Measurements from ENCODE around the gene CHAC2. TPM values are rescaled to one million over a fixed set of nuclear protein-coding genes. Genes with fewer than 3 reads are reported as not detected.
A peak's percentile ranks its signal among the peaks of the same experiment; 100 is the strongest.

The CHAC2 gene
- 3.7 TPM for polyA plus RNA-seq (2012; ENCODE audit: insufficient read length, low read depth)

DNA sequence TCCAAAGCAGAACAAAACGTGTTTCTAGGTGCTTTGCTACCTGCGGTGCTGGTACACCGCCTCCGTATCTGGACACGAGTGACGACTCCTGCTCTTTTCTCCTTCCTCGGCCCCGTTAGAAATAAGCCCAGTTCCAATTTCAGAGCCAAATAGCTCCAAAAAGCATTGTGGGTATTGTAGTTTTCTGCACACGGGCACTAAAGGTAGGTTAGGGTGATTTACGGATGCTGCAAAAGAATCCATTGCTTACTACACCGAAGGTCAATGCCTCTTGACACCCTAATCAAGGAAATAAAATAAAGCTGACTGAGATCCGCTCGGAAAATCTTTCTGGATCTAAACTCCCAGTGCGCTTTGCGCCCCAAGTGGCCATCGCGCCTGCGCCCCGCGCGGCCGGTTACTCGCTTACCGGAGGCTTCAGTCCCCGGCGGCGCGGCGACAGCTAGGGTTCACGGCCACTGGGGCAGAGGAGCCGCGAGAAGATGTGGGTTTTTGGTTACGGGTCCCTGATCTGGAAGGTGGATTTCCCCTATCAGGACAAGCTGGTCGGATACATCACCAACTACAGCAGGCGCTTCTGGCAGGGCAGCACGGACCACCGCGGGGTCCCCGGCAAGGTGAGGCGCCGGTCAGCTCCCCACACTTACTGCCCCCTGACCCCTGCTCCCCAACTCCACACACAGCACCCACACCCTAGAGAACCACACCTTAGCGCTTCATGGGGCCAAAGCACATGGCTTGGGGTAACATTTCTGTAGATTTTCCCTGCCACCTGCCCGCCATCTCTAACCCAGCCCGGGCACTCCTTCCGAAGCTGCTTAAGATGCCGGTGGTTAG is at the start of gene CHAC2:
Gene CHAC2 (plus strand): TSS at position 400 of the 837 bp plus-strand sequence. CDS start 83 bp downstream, at position 483.
- peak; percentile 98 for TF ChIP-seq POLR2AphosphoS5 (IDR thresholded peaks at IDR 0.05; ENCODE audit: low read depth, low read length)
- TF ChIP-seq FOXP2 (optimal IDR thresholded peaks at IDR 0.05; ENCODE audit: borderline replicate concordance, extremely low read depth, extremely low read length, insufficient read depth): no peak
- TF ChIP-seq REST (IDR thresholded peaks at IDR 0.05; ENCODE audit: insufficient read depth in 1 of 2, low read depth in 2 of 2, low read length in 2 of 2): no peak
- peak; percentile 55; the same call in 1 of the 2 replicates for TF ChIP-seq TAF1 (IDR thresholded peaks at IDR 0.05; ENCODE audit: borderline replicate concordance, insufficient read depth, low read length)
- TF ChIP-seq SIN3A (IDR thresholded peaks at IDR 0.05; ENCODE audit: borderline replicate concordance, insufficient read depth, low read length): peak; percentile 3; the same call in 1 of the 2 replicates

DNA sequence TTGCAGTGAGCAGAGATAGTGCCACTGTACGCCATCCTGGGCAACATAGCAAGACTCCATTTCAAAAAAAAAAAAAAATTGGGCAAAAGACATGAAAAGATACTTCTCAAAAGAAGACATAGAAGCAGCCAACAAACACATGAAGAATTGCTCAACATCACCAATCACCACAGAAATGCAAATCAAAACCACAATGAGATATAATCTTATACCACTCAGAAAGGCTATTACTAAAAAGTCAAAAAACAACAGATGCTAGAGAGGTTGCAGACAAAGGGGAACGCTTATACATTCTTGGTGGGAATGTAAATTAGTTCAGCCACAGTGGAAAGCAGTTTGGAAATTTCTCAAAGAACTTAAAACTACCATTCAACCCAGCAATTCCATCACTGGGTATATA is 43.1 kb upstream of the CHAC2 start:
- no peak for TF ChIP-seq POLR2AphosphoS5 (IDR thresholded peaks at IDR 0.05; ENCODE audit: low read depth, low read length)
- no peak for TF ChIP-seq FOXP2 (optimal IDR thresholded peaks at IDR 0.05; ENCODE audit: borderline replicate concordance, extremely low read depth, extremely low read length, insufficient read depth)
- TF ChIP-seq REST (IDR thresholded peaks at IDR 0.05; ENCODE audit: insufficient read depth in 1 of 2, low read depth in 2 of 2, low read length in 2 of 2): no peak
- TF ChIP-seq TAF1 (IDR thresholded peaks at IDR 0.05; ENCODE audit: borderline replicate concordance, insufficient read depth, low read length): no peak
- no peak for TF ChIP-seq SIN3A (IDR thresholded peaks at IDR 0.05; ENCODE audit: borderline replicate concordance, insufficient read depth, low read length)

- no peak for TF ChIP-seq SIN3A (IDR thresholded peaks at IDR 0.05; ENCODE audit: borderline replicate concordance, insufficient read depth, low read length)
- no peak for TF ChIP-seq REST (IDR thresholded peaks at IDR 0.05; ENCODE audit: insufficient read depth in 1 of 2, low read depth in 2 of 2, low read length in 2 of 2)
- TF ChIP-seq FOXP2 (optimal IDR thresholded peaks at IDR 0.05; ENCODE audit: borderline replicate concordance, extremely low read depth, extremely low read length, insufficient read depth): no peak
- TF ChIP-seq POLR2AphosphoS5 (IDR thresholded peaks at IDR 0.05; ENCODE audit: low read depth, low read length): no peak
- TF ChIP-seq TAF1 (IDR thresholded peaks at IDR 0.05; ENCODE audit: borderline replicate concordance, insufficient read depth, low read length): no peak
Measured at GRCh38 chr2:53725662-53726061, 41.9 kb upstream of the CHAC2 start.

GRCh38 chr2:53727921-53728320 is 39.7 kb upstream of the CHAC2 start:
- no peak for TF ChIP-seq SIN3A (IDR thresholded peaks at IDR 0.05; ENCODE audit: borderline replicate concordance, insufficient read depth, low read length)
- TF ChIP-seq FOXP2 (optimal IDR thresholded peaks at IDR 0.05; ENCODE audit: borderline replicate concordance, extremely low read depth, extremely low read length, insufficient read depth): no peak
- TF ChIP-seq POLR2AphosphoS5 (IDR thresholded peaks at IDR 0.05; ENCODE audit: low read depth, low read length): no peak
- no peak for TF ChIP-seq REST (IDR thresholded peaks at IDR 0.05; ENCODE audit: insufficient read depth in 1 of 2, low read depth in 2 of 2, low read length in 2 of 2)
- no peak for TF ChIP-seq TAF1 (IDR thresholded peaks at IDR 0.05; ENCODE audit: borderline replicate concordance, insufficient read depth, low read length)

All from PFSK-1 (cell line).